OCI-LY7 (cell line): ENCODE measurements around the gene CCDC201.

Experiments
- CTCF ChIP-seq: fragments of 200-600 bp; sonication (generic); conservative IDR thresholded peaks from 2 replicates; pipeline ENCODE4 v1.5.1; 2014; ENCODE audit warnings: mild to moderate bottlenecking, antibody characterized with exemption, low read length, moderate library complexity, mixed read lengths
- EZH2phosphoT487 ChIP-seq: fragments of 200-600 bp; sonication (generic); IDR thresholded peaks from 2 replicates; pipeline ENCODE4 v1.6.1; 2018; ENCODE audit warnings: low read depth, borderline replicate concordance, mild to moderate bottlenecking, mixed run types, antibody characterized with exemption, low read length, moderate library complexity, mixed read lengths

GRCh38 chr7:45884136-45884535, 11.3 kb upstream of the CCDC201 start:
- TF ChIP-seq CTCF = no peak
- TF ChIP-seq EZH2phosphoT487 = no peak
